Activated naive CD8-positive, alpha-beta T cell treated with anti-CD3 and anti-CD28 coated beads, Interleukin-2, amount 50 U/mL, for 24 hours (primary cell): ENCODE results near the gene CACNB2.

Experiments used
- ATAC-seq: fragments of 150-1000 bp; cut with Tn5 transposase; one replicate; pipeline ENCODE4 v1.10.0; 2021
- DNase-seq: peaks from one replicate; pipeline ENCODE4 v3.0.0; 2021
- H3K27ac Mint-ChIP-seq: one replicate; pipeline ENCODE4 v1.8.0; 2021; ENCODE audit warnings: mild to moderate bottlenecking, mixed read lengths
- H3K27me3 Mint-ChIP-seq: one replicate; pipeline ENCODE4 v1.8.0; 2021; ENCODE audit warnings: mixed read lengths
- H3K36me3 Mint-ChIP-seq: one replicate; pipeline ENCODE4 v1.8.0; 2021; ENCODE audit warnings: low read depth, mixed read lengths
- H3K4me1 Mint-ChIP-seq: one replicate; pipeline ENCODE4 v1.8.0; 2021; ENCODE audit warnings: mixed read lengths
- H3K4me3 Mint-ChIP-seq: one replicate; pipeline ENCODE4 v1.8.0; 2021; ENCODE audit warnings: mild to moderate bottlenecking, moderate library complexity, mixed read lengths
- H3K9me3 Mint-ChIP-seq: one replicate; pipeline ENCODE4 v1.8.0; 2021; ENCODE audit warnings: mixed read lengths

Gene CACNB2

GRCh38 chr10:18293536-18294510 is 153.6 kb downstream of the CACNB2 start:
- H3K9me3 Mint-ChIP-seq = no peaks in the 10 kb centered on the region
- H3K4me1 Mint-ChIP-seq = no peaks in the 10 kb centered on the region
- H3K4me3 Mint-ChIP-seq = no peak overlapping the region
- peaks cover 2% of the 10 kb centered on the region for H3K27me3 Mint-ChIP-seq
- ATAC-seq (no peak), DNase-seq (no peak)
- no peak overlapping the region for H3K27ac Mint-ChIP-seq
- H3K36me3 Mint-ChIP-seq = no peaks in the 10 kb centered on the region

- peaks cover 2% of the 10 kb centered on the region for H3K27me3 Mint-ChIP-seq
- no peak overlapping the region for H3K27ac Mint-ChIP-seq
- DNase-seq (no peak), ATAC-seq (no peak)
- no peaks in the 10 kb centered on the region for H3K4me1 Mint-ChIP-seq
- H3K36me3 Mint-ChIP-seq = no peaks in the 10 kb centered on the region
- no peak overlapping the region for H3K4me3 Mint-ChIP-seq
- H3K9me3 Mint-ChIP-seq = no peaks in the 10 kb centered on the region
Measured at GRCh38 chr10:18294633-18295032, 154.4 kb downstream of the CACNB2 start.

DNA sequence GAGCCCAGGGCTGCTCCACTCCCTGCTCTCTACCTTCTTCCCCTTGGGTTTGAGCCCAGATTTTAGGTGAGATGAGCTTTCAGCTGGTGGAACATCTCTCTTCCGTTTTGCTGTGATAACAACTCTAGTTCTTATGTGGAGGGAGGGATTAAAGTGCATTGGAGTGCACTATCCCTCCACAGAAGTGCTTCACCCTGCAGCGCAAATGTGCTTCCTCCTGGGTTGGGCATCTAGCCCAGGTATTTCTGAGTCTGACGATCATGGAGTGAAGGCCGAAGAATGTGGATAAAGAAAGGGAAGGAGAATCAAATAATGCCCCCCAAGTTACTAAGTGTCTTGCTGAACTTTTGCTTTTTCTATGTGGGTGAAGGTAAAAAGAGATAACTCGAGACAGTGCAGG is 157.4 kb downstream of the CACNB2 start:
- DNase-seq = no peak
- Mint-ChIP-seq H3K27me3 (peaks cover 2% of the 10 kb centered on the region), H3K4me3 (no peak overlapping the region), H3K36me3 (no peaks in the 10 kb centered on the region), H3K9me3 (no peaks in the 10 kb centered on the region), H3K4me1 (no peaks in the 10 kb centered on the region), H3K27ac (no peak overlapping the region)
- ATAC-seq = no peak

- peaks cover 2% of the 10 kb centered on the region for H3K27me3 Mint-ChIP-seq
Measured at GRCh38 chr10:18298256-18298655, 158.0 kb downstream of the CACNB2 start.

DNA sequence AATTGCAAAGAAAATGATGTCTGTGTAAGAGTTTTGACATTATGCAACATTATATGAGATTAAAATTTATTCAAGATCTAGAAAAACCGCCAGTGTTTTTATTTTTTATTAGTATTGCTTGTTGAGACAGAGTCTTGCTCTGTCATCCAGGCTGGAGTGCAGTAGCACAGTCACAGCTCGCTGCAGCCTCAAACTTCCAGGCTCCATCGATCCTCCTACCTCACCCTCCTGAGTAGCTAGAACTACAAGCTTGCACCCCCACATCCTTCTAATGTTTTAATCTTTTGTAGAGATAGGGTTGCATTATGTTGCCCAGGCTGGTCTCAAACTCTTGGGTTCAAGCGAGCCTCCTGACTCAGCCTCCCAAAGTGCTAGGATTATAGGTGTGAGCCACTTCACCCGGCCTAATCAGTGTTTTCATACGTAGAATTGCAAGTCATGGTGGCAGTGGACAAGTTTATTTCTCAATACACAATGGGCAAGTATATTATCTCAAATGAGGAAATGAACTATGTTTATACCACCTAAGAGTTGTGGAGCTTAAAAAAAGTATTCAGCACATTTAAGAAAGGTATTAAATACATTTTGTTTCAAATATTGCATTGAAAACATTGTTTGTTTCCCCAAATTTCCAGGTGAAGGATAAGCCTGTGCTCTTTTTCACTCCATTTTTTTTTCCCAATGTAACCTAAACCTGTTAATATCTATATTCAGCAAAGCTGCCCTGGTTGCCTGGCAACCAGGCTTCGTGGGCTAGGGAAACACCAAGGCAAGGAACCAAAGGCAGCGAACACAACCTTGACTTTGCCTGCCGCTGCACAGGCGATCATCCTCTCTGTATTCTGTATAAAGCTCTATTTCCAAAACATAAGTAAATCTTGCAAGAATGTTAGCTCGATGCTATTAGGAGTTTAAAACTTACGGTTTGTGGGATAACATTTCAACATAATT is 163.9 kb downstream of the CACNB2 start:
- H3K27ac Mint-ChIP-seq = no peak overlapping the region
- no peak overlapping the region for H3K4me3 Mint-ChIP-seq
- no peaks in the 10 kb centered on the region for H3K27me3 Mint-ChIP-seq
- H3K4me1 Mint-ChIP-seq = no peaks in the 10 kb centered on the region
- no peaks in the 10 kb centered on the region for H3K36me3 Mint-ChIP-seq
- DNase-seq = no peak
- no peaks in the 10 kb centered on the region for H3K9me3 Mint-ChIP-seq
- ATAC-seq = no peak

More at GRCh38 chr10:18298256-18298655, 158.0 kb downstream of the CACNB2 start:
- Mint-ChIP-seq H3K4me1 (no peaks in the 10 kb centered on the region), H3K9me3 (no peaks in the 10 kb centered on the region), H3K36me3 (no peaks in the 10 kb centered on the region), H3K4me3 (no peak overlapping the region), H3K27ac (no peak overlapping the region)
- DNase-seq (no peak), ATAC-seq (no peak)

DNA sequence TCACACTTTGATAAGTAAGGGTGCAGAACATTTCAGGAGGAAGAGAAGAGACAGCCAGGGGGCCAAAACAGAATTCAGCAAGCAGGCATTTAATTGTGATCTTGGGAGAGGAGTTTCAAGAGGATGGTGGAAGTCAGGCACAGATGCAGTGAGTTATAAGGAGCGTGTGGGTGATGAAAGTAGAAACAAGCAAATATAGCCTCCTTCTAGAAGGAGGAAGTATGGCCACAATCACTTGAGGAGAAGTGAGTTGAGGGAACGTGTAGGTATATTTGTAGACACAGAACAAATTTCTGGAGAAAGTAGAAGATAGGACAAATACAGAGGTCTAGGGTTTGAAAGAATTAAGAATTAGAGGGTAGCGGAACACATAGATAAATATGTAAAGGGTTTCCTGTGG is 165.8 kb downstream of the CACNB2 start:
- no peak for ATAC-seq
- no peaks in the 10 kb centered on the region for H3K36me3 Mint-ChIP-seq
- no peaks in the 10 kb centered on the region for H3K9me3 Mint-ChIP-seq
- no peaks in the 10 kb centered on the region for H3K27me3 Mint-ChIP-seq
- H3K27ac Mint-ChIP-seq = no peak overlapping the region
- DNase-seq = no peak
- no peak overlapping the region for H3K4me3 Mint-ChIP-seq
- no peaks in the 10 kb centered on the region for H3K4me1 Mint-ChIP-seq

DNA sequence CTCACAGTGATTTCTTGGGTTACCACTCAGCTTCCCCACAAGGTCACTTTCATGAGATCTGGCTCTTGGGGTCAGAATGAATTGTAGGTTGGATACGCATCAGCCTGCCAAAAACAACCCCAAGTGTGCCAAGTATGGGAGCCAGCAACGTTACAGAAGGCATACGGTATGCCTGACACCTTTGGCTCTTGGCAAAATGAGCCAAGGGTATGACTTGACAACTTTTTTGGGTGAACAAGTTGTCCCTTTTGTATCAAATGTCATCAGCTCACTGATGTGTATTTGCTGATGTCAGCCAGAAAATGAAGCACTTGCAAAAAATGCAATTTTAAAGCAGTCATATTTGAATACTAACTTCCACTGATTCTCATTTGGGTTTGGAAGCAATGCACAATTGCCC is 168.4 kb downstream of the CACNB2 start:
- ATAC-seq = no peak
- no peak overlapping the region for H3K4me3 Mint-ChIP-seq
- no peak overlapping the region for H3K27ac Mint-ChIP-seq
- H3K36me3 Mint-ChIP-seq = no peaks in the 10 kb centered on the region
- H3K4me1 Mint-ChIP-seq = no peaks in the 10 kb centered on the region
- no peaks in the 10 kb centered on the region for H3K9me3 Mint-ChIP-seq
- DNase-seq = no peak
- H3K27me3 Mint-ChIP-seq = no peaks in the 10 kb centered on the region

GRCh38 chr10:18310761-18311160 is 170.5 kb downstream of the CACNB2 start:
- no peaks in the 10 kb centered on the region for H3K4me1 Mint-ChIP-seq
- H3K27ac Mint-ChIP-seq = no peak overlapping the region
- H3K27me3 Mint-ChIP-seq = peaks cover 3% of the 10 kb centered on the region
- no peaks in the 10 kb centered on the region for H3K36me3 Mint-ChIP-seq
- no peak for DNase-seq
- ATAC-seq = no peak
- no peaks in the 10 kb centered on the region for H3K9me3 Mint-ChIP-seq
- no peak overlapping the region for H3K4me3 Mint-ChIP-seq

GRCh38 chr10:18312374-18313139 is 172.3 kb downstream of the CACNB2 start:
- Mint-ChIP-seq H3K27ac (no peak overlapping the region), H3K27me3 (peaks cover 3% of the 10 kb centered on the region), H3K4me1 (no peaks in the 10 kb centered on the region), H3K4me3 (no peak overlapping the region), H3K36me3 (no peaks in the 10 kb centered on the region), H3K9me3 (no peaks in the 10 kb centered on the region)
- ATAC-seq = no peak
- DNase-seq = no peak

- Mint-ChIP-seq H3K36me3 (no peaks in the 10 kb centered on the region), H3K4me1 (no peaks in the 10 kb centered on the region), H3K4me3 (no peak overlapping the region), H3K27ac (no peak overlapping the region), H3K27me3 (peaks cover 3% of the 10 kb centered on the region), H3K9me3 (no peaks in the 10 kb centered on the region)
- ATAC-seq = no peak
- no peak for DNase-seq
Measured at GRCh38 chr10:18313140-18313530, 172.9 kb downstream of the CACNB2 start.

DNA sequence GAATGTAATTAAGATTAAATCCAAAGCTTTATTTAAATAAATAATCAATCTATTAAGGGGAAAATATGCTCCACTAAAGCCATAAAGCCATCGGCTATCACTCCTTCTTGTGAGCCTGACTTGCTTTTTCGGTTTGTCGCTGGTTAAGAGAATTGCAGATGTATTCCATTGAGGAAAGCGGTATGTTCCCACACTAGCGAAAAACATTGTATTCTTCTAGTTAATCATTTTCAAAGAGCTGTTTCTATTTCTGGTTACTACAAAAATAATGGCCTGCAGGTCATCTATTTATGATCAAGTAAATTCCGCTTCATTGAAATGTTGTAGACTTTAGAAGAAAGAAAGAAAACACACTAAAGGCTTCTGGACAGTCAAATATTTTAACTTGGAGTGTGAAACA is 173.4 kb downstream of the CACNB2 start:
- H3K27ac Mint-ChIP-seq = no peak overlapping the region
- H3K36me3 Mint-ChIP-seq = no peaks in the 10 kb centered on the region
- no peak for DNase-seq
- no peak for ATAC-seq
- no peak overlapping the region for H3K4me3 Mint-ChIP-seq
- H3K4me1 Mint-ChIP-seq = no peaks in the 10 kb centered on the region
- H3K9me3 Mint-ChIP-seq = peaks cover 1% of the 10 kb centered on the region
- H3K27me3 Mint-ChIP-seq = peaks cover 3% of the 10 kb centered on the region

GRCh38 chr10:18319628-18320027 is 179.4 kb downstream of the CACNB2 start:
- DNase-seq (no peak), ATAC-seq (no peak)
- Mint-ChIP-seq H3K36me3 (no peaks in the 10 kb centered on the region), H3K4me3 (no peak overlapping the region), H3K4me1 (no peaks in the 10 kb centered on the region), H3K9me3 (peaks cover 3% of the 10 kb centered on the region), H3K27me3 (peaks cover 2% of the 10 kb centered on the region), H3K27ac (no peak overlapping the region)

GRCh38 chr10:18321371-18321770 is 181.1 kb downstream of the CACNB2 start:
- no peak overlapping the region for H3K27ac Mint-ChIP-seq
- no peaks in the 10 kb centered on the region for H3K27me3 Mint-ChIP-seq
- H3K4me1 Mint-ChIP-seq = no peaks in the 10 kb centered on the region
- peaks cover 3% of the 10 kb centered on the region for H3K9me3 Mint-ChIP-seq
- ATAC-seq (no peak), DNase-seq (no peak)
- H3K4me3 Mint-ChIP-seq = no peak overlapping the region
- no peaks in the 10 kb centered on the region for H3K36me3 Mint-ChIP-seq

DNA sequence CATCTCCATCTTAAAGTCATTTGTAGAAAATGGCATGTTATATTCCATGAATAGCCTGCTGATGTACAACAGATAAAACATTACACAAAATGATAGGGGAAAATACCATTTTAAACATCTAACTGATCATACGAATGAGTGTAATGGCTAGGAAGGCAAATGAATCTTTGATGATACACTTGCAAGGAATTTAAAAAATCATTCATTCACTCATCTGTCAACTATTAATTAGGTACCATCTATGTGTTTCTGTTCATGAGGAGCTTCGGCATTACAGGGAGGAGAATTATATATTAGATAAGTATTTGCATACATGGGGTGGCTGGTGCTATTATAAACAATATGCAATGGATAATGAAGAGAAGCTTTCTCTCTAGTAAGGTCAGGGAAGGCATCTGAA is 183.7 kb downstream of the CACNB2 start:
- Mint-ChIP-seq H3K4me3 (no peak overlapping the region), H3K9me3 (no peaks in the 10 kb centered on the region), H3K27me3 (no peaks in the 10 kb centered on the region), H3K36me3 (no peaks in the 10 kb centered on the region), H3K27ac (no peak overlapping the region), H3K4me1 (no peaks in the 10 kb centered on the region)
- no peak for ATAC-seq
- DNase-seq = no peak
